Cardiac fibroblast (primary cell): Measurements from ENCODE around the gene HSF5.

ENCODE experiments used
- DNase-seq, 2 donors: peaks; one replicate each; pipeline versions ENCODE4 v3.0.0 to v3.0.0-alpha.2; 2010; ENCODE audit warnings: low read depth in 2 of 2
- H3K4me3 ChIP-seq, 2 donors: replicated peaks in 1 of 2; 1 replicate in 1 of 2; 2 replicates in 1 of 2; pipeline ENCODE4 v1.5.1; 2011; ENCODE audit warnings: low read depth in 2 of 2, low read length in 2 of 2, mild to moderate bottlenecking in 2 of 2, moderate library complexity in 1 of 2
- CTCF ChIP-seq: IDR thresholded peaks from one replicate; pipeline ENCODE4 v1.5.1; 2011; ENCODE audit warnings: low read depth, mild to moderate bottlenecking, low read length, inconsistent platforms

Gene HSF5

GRCh38 chr17:58513267-58513964 is 25.2 kb upstream of the HSF5 start:
- TF ChIP-seq CTCF = no peak
- peak overlapping the region; percentile 78 to 93 for H3K4me3 ChIP-seq
- no peak for DNase-seq

GRCh38 chr17:58510075-58510474 is 21.9 kb upstream of the HSF5 start:
- TF ChIP-seq CTCF = no peak
- no peak for DNase-seq

GRCh38 chr17:58508341-58509067 is 20.3 kb upstream of the HSF5 start:
- TF ChIP-seq CTCF = no peak
- DNase-seq = no peak
- H3K4me3 ChIP-seq = no peak overlapping the region

More at GRCh38 chr17:58510075-58510474, 21.9 kb upstream of the HSF5 start:
- no peak overlapping the region for H3K4me3 ChIP-seq

- peak; percentile 29 to 86 for DNase-seq
- no peak for TF ChIP-seq CTCF
- H3K4me3 ChIP-seq = no peak overlapping the region
Measured at GRCh38 chr17:58507123-58507634, 19.0 kb upstream of the HSF5 start.

GRCh38 chr17:58506354-58507080 is 18.3 kb upstream of the HSF5 start:
- TF ChIP-seq CTCF = no peak
- peak in 1 of 2 donors; percentile 51 for DNase-seq
- no peak overlapping the region for H3K4me3 ChIP-seq

- no peak overlapping the region for H3K4me3 ChIP-seq
- TF ChIP-seq CTCF = no peak
- DNase-seq = no peak
Measured at GRCh38 chr17:58504826-58505351, 16.7 kb upstream of the HSF5 start.
